ENCODE data around the gene LIMK1. TPM values are rescaled to one million over a fixed set of nuclear protein-coding genes. Genes with fewer than 3 reads are reported as not detected.
A peak's percentile ranks its signal among the peaks of the same experiment; 100 is the strongest.

Gene LIMK1
- total RNA-seq, 1 experiment from 2014 or later, result 63.8 TPM

GRCh38 chr7:74138334-74138867 lies 54.8 kb downstream of the LIMK1 start:
- TF ChIP-seq, protein P1, sequence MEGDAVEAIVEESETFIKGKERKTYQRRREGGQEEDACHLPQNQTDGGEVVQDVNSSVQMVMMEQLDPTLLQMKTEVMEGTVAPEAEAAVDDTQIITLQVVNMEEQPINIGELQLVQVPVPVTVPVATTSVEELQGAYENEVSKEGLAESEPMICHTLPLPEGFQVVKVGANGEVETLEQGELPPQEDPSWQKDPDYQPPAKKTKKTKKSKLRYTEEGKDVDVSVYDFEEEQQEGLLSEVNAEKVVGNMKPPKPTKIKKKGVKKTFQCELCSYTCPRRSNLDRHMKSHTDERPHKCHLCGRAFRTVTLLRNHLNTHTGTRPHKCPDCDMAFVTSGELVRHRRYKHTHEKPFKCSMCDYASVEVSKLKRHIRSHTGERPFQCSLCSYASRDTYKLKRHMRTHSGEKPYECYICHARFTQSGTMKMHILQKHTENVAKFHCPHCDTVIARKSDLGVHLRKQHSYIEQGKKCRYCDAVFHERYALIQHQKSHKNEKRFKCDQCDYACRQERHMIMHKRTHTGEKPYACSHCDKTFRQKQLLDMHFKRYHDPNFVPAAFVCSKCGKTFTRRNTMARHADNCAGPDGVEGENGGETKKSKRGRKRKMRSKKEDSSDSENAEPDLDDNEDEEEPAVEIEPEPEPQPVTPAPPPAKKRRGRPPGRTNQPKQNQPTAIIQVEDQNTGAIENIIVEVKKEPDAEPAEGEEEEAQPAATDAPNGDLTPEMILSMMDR (conservative IDR thresholded peaks at IDR 0.05), result no peak
- Histone ChIP-seq H2AFZ (ENCODE audit: low read length) (no peak overlapping the region), H3K27ac (ENCODE audit: insufficient read length, low read depth, low read length) (no peak overlapping the region)

More at GRCh38 chr7:74138334-74138867, 54.8 kb downstream of the LIMK1 start:
- Histone ChIP-seq H4K20me1 (ENCODE audit: control insufficient read depth, insufficient read depth, insufficient read length) (no peaks in the 10 kb centered on the region), H3T11ph (ENCODE audit: low read length) (no peak overlapping the region), H2AK5ac (ENCODE audit: insufficient read length, low read length) (no peak overlapping the region), H2BK15ac (ENCODE audit: low read depth, low read length) (no peak overlapping the region), H2BK20ac (ENCODE audit: low read depth, low read length, poor library complexity, severe bottlenecking) (no peak overlapping the region), H3K56ac (ENCODE audit: insufficient read length, low read depth, low read length) (no peak overlapping the region), H3K18ac (ENCODE audit: insufficient read length, low read depth, low read length) (no peak overlapping the region), H4K91ac (ENCODE audit: insufficient read length, low read depth, low read length) (no peak overlapping the region), H3K9me3 (ENCODE audit: control insufficient read depth, low read depth, low read length) (no peaks in the 10 kb centered on the region), H3K79me1 (ENCODE audit: insufficient read depth, low read depth, low read length, poor library complexity, severe bottlenecking) (no peaks in the 10 kb centered on the region), H3K9ac (ENCODE audit: extremely low read depth, insufficient read length, low read length) (no peak overlapping the region), H2BK12ac (ENCODE audit: insufficient read length, low read depth, low read length) (no peak overlapping the region), H3K4me1 (ENCODE audit: insufficient read depth, low read length) (peaks cover 3% of the 10 kb centered on the region; the same call in 1 of the 2 replicates), H3K79me2 (ENCODE audit: insufficient read depth, low read length) (no peaks in the 10 kb centered on the region), H3K27me3 (ENCODE audit: insufficient read depth, low read length) (no peaks in the 10 kb centered on the region), H3K4ac (ENCODE audit: low read depth, low read length) (no peak overlapping the region), H3K4me2 (ENCODE audit: insufficient read depth, insufficient read length, low read length) (peak overlapping the region; percentile 17), H2BK5ac (ENCODE audit: insufficient read length, low read length) (no peak overlapping the region), H3K14ac (ENCODE audit: insufficient read depth, low read length) (no peak overlapping the region), H4K5ac (ENCODE audit: insufficient read length, low read depth, low read length) (no peak overlapping the region), H2BK120ac (ENCODE audit: low read depth, low read length, poor library complexity, severe bottlenecking) (no peak overlapping the region), H3K23ac (ENCODE audit: insufficient read length, low read depth, low read length) (no peak overlapping the region), H3K23me2 (ENCODE audit: insufficient read length, low read depth, low read length, poor library complexity, severe bottlenecking) (no peaks in the 10 kb centered on the region), H4K8ac (replicated peaks; ENCODE audit: insufficient read length, low read depth, low read length) (no peak overlapping the region)
- Mint-ChIP-seq H3K27ac (peak overlapping the region; percentile 52 to 91 (median 77)), H3K36me3 (ENCODE audit: insufficient read depth in 1 of 3, low read depth in 3 of 3) (no peaks in the 10 kb centered on the region; a peak in 1 of 7 replicates), H3K27me3 (ENCODE audit: low read depth) (peaks cover 4% of the 10 kb centered on the region), H3K9me3 (no peaks in the 10 kb centered on the region), H3K4me3 (peak overlapping the region; percentile 58 to 73), H3K4me1 (peaks cover 35 to 37% of the 10 kb centered on the region in 2 experiments)
- DNase-seq, result peak; percentile 84
- no CpG with 5 or more reads among the region's 12 CpGs for WGBS (ENCODE audit: extremely low coverage, insufficient read length, low lambda C conversion rate)
